ENCODE data around the gene PSME3.

Gene PSME3

DNA sequence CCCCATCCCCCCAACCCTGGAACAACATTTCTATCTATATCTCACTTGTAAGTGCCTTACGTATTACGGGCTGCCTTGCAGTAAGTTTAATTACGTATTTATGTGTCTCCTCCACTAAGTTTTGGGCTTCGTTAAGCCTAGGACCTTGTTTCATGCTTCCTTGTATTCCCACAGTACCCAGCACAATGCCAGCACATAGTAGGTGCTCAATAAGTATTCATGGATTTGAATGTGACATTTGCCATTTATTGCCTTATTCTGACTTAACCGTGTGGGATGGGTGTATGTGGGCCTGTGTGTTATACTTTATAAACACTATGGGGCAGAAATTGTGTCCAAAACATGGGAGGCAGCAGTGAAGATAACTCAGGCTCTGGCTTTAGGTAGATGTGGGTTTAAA lies 40.7 kb upstream of the PSME3 start:
- in situ Hi-C loops (cut with MboI; ENCODE audit: low pct_unique_long_range_greater_than_20kb, low sequenced_read_pairs, unreplicated experiment): no loop called here
- DNase-seq (ENCODE audit: low spot score): no peak
- TF ChIP-seq, protein P1, sequence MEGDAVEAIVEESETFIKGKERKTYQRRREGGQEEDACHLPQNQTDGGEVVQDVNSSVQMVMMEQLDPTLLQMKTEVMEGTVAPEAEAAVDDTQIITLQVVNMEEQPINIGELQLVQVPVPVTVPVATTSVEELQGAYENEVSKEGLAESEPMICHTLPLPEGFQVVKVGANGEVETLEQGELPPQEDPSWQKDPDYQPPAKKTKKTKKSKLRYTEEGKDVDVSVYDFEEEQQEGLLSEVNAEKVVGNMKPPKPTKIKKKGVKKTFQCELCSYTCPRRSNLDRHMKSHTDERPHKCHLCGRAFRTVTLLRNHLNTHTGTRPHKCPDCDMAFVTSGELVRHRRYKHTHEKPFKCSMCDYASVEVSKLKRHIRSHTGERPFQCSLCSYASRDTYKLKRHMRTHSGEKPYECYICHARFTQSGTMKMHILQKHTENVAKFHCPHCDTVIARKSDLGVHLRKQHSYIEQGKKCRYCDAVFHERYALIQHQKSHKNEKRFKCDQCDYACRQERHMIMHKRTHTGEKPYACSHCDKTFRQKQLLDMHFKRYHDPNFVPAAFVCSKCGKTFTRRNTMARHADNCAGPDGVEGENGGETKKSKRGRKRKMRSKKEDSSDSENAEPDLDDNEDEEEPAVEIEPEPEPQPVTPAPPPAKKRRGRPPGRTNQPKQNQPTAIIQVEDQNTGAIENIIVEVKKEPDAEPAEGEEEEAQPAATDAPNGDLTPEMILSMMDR (IDR thresholded peaks at IDR 0.05; ENCODE audit: extremely low read depth, insufficient read depth, missing control alignments): no peak

DNA sequence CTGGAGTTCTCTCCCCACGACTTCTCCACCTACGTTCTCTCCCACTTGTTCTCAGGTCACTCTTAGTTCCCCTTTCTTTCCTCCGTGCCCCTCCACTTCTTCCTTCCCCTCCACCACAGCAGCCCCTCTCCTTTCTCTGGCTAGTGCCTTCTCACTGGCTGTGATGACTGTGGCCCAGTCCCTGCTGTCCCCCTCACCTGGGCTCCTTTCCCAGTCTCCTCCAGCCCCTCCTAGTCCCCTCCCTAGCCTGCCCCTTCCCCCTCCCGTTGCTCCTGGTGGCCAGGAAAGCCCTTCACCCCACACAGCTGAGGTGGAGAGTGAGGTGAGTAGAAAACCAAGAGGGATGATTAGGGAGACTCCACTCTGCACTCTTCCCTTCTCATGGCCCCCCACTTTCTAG lies 38.1 kb upstream of the PSME3 start:
- no peak for DNase-seq (ENCODE audit: low spot score)
- in situ Hi-C loops (cut with MboI; ENCODE audit: low pct_unique_long_range_greater_than_20kb, low sequenced_read_pairs, unreplicated experiment): no loop called here

DNA sequence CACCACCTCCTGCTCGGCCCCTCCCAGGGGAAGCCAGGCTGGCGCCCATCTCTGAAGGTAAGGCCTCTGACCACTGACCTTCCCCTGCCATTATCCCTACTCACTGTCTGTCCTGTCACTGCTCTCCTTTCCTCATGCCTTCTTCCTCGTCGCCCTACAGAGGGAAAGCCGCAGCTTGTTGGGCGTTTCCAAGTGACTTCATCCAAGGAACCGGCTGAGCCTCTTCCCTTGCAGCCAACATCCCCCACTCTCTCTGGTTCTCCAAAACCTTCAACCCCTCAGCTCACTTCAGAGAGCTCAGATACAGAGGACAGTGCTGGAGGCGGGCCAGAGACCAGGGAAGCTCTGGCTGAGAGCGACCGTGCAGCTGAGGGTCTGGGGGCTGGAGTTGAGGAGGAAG lies 37.7 kb upstream of the PSME3 start:
- no peak for DNase-seq (ENCODE audit: low spot score)
- TF ChIP-seq, protein P1 (IDR thresholded peaks at IDR 0.05; ENCODE audit: extremely low read depth, insufficient read depth, missing control alignments): no peak
- in situ Hi-C loops (cut with MboI; ENCODE audit: low pct_unique_long_range_greater_than_20kb, low sequenced_read_pairs, unreplicated experiment): no loop called here

More for the DNA sequence above, 38.1 kb upstream of the PSME3 start:
- TF ChIP-seq, protein P1 (IDR thresholded peaks at IDR 0.05; ENCODE audit: extremely low read depth, insufficient read depth, missing control alignments): no peak

DNA sequence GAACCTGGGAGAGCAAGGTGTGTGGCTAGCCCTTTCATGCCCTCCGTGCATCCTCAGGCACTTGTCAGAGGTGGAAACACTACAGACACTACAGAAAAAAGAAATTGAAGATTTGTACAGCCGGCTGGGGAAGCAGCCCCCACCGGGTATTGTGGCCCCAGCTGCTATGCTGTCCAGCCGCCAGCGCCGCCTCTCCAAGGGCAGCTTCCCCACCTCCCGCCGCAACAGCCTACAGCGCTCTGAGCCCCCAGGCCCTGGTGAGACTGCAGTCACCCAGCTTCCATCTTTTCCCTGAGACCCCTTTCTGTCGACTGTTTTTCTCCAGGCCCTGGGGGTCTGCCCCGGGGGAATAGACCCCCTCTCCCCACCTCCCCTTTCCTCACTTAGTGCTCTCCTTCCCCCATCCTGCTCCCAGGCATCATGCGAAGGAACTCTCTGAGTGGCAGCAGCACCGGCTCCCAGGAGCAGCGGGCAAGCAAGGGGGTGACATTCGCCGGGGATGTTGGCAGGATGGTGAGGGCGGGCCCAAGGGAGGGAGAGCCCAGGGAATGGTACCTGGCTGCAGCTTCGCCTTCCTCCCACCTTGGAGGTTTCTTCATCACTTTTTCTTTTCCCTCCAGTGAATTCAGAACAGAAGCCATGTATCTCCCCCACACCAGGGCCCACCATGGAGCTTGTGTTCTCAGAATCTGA lies 37.0 kb upstream of the PSME3 start:
- no peak for DNase-seq (ENCODE audit: low spot score)
- TF ChIP-seq, protein P1 (IDR thresholded peaks at IDR 0.05; ENCODE audit: extremely low read depth, insufficient read depth, missing control alignments): no peak
- in situ Hi-C loops (cut with MboI; ENCODE audit: low pct_unique_long_range_greater_than_20kb, low sequenced_read_pairs, unreplicated experiment): no loop called here

DNA sequence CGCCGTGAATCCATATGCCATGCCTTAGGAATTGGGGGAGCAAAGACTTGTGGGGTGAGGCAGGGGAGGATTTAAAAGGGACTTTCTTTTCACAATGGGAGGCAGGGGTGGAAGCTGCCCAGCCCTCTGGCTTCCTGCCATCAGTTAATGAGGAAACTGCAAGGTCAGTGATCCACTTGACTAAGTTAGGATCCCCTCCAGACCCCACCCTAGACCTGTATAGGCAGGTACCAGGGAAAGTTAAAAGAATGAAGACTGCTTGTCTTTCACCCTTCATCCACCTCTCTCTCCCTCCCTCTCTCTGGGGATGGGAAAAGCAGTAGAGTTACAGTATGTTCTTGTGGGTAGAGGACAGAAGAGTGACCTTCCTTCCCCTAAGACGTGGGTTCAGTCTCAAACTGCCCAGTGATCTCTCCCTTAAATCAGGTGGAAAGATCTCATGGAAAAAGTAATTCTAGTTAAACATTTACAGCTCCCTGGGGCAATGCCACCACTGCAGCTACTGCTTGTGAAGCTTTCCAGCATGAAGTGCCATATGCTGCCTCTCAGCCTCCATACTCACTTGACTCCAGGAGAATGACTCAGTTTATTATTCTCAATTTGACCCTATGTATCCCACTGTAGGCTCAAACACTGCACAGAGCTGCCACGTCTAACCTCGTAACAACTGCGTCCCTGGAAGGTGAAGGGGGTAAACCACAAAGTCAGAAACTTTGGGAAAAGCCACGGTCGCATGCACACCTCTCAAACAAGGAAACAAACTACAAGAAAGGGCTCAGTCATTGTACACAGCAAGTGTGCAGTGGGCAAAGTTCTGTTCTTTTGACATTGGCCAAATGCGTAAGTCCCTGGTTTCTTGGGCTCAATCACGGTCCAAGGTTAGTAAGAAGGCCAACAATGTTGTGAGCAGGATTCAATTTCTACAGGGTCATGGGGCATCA lies 35.9 kb upstream of the PSME3 start:
- TF ChIP-seq, protein P1 (IDR thresholded peaks at IDR 0.05; ENCODE audit: extremely low read depth, insufficient read depth, missing control alignments): no peak
- in situ Hi-C loops (cut with MboI; ENCODE audit: low pct_unique_long_range_greater_than_20kb, low sequenced_read_pairs, unreplicated experiment): no loop called here
- no peak for DNase-seq (ENCODE audit: low spot score)

DNA sequence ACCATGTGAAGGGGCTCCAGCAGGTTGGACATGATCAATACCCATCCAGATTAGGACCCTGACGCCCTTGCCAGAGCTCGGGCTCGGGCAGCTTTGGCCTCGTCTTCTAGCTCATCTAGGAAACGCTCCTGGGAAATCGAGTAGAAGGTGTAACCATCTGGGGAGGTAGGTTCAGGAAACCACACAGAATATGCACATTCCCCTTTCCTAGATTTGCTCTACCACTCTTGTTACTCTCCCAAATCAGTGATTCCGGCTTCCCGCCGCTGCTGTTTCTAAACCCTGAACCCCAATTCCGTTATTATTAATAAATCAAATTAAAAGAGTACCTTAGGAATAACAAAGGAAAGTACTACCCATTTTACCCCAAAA lies 35.2 kb upstream of the PSME3 start:
- TF ChIP-seq, protein P1 (IDR thresholded peaks at IDR 0.05; ENCODE audit: extremely low read depth, insufficient read depth, missing control alignments): no peak
- no peak for DNase-seq (ENCODE audit: low spot score)
- in situ Hi-C loops (cut with MboI; ENCODE audit: low pct_unique_long_range_greater_than_20kb, low sequenced_read_pairs, unreplicated experiment): no loop called here

Measured in GM13977 (cell line).